ENCODE data around the gene CARD11. TPM values are rescaled to one million over a fixed set of nuclear protein-coding genes. Genes with fewer than 3 reads are reported as not detected.

CARD11 gene
- total RNA-seq (ENCODE audit: low replicate concordance) = 0.68 TPM in 1 of 2 replicates, not detected in the other

GRCh38 chr7:3043544-3044371, at the start of gene CARD11:
CARD11 (minus strand) TSS chr7:3043867; CDS start chr7:2958506, 85,361 bp downstream.

Other genes with a start within 250 kb of the CARD11 start
- 19.8 and 38.0 TPM in 2 replicates for gene GNA12, start 199.6 kb downstream of the CARD11 start, total RNA-seq (ENCODE audit: low replicate concordance)

Data from smooth muscle cell of the coronary artery (primary cell).